GM12873 (cell line): Measurements from ENCODE around the gene ZNF569.

ENCODE experiments used
- TF ChIP-seq, protein P1 (sequence below): IDR thresholded peaks from 2 replicates; pipeline ENCODE4 v1.5.1; 2012; ENCODE audit warnings: low read depth, mild to moderate bottlenecking, moderate library complexity, low read length, control low read depth; ENCODE audit not compliant: insufficient read depth; ENCODE audit errors: missing control alignments

Gene ZNF569

DNA sequence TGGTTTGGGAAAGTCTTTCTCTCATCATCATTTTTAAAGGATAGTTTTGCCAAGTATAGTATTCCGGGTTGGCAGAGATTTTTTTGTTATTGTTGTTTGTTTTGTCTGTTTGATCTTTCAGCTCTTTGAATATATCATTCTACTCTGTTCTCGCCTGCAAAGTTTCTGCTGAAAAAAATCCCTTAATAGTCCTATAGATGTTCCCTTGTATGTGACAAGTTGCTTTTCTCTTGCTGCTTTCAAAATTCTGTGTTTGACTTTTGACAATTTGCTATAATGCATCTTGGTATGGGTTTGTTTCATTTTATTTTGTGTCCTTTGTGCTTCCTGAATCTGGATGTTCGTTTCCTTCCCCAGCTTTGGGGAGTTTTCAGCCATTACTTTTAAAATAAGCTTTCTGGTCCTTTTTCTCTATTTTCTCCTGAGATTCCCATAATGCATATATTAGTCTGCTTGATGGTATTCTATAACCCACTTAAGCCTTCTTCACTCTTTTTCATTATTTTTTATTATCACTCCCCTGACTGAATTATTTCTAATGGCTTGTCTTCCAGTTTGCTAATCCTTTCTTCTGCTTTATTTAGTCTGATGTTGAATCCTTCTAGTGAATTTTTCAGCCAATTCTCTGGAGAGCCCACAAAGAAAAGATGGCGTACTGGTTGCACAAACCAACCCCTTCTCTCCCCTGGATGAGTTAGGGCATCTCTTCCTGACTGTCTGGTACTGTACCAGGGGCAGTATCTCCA lies 14.6 kb downstream of the ZNF569 start:
- TF ChIP-seq, protein P1, sequence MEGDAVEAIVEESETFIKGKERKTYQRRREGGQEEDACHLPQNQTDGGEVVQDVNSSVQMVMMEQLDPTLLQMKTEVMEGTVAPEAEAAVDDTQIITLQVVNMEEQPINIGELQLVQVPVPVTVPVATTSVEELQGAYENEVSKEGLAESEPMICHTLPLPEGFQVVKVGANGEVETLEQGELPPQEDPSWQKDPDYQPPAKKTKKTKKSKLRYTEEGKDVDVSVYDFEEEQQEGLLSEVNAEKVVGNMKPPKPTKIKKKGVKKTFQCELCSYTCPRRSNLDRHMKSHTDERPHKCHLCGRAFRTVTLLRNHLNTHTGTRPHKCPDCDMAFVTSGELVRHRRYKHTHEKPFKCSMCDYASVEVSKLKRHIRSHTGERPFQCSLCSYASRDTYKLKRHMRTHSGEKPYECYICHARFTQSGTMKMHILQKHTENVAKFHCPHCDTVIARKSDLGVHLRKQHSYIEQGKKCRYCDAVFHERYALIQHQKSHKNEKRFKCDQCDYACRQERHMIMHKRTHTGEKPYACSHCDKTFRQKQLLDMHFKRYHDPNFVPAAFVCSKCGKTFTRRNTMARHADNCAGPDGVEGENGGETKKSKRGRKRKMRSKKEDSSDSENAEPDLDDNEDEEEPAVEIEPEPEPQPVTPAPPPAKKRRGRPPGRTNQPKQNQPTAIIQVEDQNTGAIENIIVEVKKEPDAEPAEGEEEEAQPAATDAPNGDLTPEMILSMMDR = no peak

DNA sequence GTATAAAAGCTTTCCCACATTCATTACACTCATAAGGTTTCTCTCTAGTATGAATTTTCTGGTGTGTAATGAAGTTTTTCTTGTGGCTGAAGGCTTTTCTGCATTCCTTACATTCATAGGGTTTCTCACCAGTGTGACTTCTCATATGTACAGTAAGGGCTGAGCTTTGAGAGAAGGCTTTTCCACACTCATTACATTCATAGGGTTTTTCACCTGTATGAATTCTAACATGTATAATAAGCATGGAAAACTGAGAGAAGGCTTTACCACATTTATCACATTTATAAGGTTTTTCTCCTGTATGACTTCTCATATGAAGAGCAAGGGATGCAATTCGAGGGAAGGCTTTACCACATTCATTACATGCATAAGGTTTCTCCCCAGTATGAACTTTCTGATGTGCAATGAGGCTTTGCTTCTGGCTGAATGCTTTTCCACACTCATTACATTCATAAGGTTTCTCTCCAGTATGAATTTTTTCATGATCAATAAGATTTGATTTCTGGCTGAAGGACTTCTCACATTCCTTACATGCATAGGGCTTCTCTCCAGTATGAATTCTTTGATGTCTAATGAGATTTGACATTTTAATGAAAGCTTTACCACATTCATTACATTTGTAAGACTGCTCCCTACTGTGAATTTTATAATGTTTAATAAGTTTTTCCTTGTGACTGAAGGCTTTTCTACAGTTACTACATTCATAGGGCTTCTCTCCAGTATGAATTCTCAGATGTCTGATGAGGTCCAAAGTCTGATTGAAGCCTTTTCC lies 53.7 kb downstream of the ZNF569 start:
- TF ChIP-seq, protein P1 = no peak

DNA sequence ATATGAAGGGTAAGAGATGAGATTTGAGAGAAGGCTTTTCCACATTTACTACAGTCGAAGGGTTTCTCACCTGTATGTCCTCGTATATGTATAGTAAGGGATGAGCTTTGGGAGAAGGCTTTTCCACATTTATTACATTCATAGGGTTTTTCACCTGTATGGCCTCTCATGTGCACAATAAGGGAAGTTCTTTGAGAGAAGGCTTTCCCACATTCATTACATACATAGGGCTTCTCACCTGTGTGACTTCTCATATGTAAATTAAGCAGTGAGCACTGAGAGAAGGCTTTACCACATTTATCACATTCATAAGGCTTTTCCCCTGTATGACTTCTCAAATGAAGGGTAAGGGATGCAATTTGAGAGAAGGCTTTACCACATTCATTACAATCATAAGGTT lies 54.5 kb downstream of the ZNF569 start:
- TF ChIP-seq, protein P1 = no peak

DNA sequence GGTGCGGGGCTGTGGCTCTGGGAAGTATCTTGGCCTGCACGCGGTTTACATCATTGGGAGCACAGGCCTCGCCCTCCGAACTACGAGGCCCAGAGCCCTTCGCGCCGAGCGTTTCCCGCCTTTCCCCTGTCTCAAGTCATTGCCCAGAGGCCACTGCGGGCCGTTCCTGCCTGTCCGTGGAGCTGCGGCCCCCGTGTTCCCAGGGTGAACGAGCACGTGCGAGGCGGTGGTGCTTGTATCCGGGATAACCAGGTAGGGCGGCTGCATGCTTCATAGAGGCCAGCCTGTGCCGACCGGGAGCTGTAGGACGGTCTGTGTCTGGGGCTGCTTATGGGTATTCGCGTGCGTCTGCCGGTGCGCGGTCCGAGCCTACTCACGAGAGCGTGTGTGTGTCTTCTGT lies 63.8 kb downstream of the ZNF569 start:
- TF ChIP-seq, protein P1 = no peak

DNA sequence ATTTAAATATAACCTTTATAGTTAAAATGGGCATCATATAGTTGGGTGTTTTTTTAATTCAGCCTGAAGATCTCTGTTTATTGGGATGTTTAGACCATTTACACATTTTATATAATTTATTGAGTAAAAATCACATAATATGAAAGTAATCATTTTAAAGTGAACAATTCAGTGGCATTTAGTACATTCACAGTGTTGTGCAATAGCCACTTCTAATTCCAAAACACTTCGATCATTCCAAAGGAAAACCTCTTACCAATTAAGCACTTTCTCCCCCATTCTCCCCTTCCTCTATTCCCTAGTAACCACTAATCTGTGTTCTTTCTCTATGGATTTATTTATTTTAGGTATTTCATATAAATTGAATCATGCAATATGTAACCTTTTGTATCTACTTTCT lies 66.2 kb downstream of the ZNF569 start:
- TF ChIP-seq, protein P1 = no peak

DNA sequence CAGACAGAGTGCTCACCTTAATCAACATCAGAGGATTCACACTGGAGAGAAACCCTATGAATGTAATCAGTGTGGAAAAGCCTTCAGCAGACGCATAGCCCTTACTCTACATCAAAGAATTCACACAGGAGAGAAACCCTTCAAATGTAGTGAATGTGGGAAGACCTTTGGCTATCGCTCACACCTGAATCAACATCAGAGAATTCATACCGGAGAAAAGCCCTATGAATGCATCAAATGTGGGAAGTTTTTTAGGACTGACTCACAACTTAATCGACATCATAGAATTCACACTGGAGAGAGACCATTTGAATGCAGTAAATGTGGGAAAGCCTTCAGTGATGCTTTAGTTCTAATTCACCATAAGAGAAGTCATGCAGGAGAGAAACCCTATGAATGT lies 78.0 kb downstream of the ZNF569 start:
- TF ChIP-seq, protein P1 = no peak

DNA sequence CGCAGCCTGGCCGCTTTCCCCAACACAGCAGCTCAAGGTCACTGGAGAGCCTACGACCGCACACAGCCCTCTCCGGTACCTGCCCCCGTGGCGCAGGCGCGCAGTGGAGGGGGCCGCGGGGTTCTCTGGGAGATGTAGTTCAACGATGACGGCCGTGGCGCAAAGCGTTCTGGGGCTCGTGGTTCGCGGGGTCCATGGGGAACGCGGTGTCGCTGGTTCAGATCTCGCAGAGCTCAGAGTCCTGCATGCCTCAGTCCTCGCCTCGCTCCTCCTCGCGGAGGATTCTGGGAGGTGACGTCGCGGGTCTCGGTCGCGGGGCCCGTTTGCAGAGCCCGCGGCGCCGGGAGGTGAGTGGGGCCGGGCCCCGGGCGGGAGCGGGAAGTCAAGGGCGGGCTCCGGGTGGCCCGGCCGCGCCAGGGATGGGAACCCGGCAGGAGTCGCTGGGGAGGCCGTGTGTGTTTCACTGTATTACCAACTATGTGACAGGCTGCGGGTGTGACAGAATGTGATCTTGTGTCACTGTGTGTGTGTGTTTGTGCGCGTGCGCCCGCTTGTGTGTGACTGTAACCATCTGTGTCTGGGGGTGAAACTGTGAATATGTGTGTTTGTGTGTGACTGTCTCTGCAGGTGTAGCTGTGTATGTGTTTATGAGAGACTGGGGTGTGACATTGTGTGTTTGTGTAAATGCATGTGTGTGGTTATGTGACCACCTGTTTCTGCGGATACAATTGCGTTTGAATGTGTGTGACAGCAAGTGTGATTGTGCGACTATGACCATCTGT lies 96.2 kb downstream of the ZNF569 start, which contains the start of gene ZNF527:
Gene ZNF527 (plus strand): TSS at position 220 of the 782 bp plus-strand sequence. CDS start 3,100 bp downstream, outside the sequence.
- TF ChIP-seq, protein P1 = no peak
